A673 (cell line): ENCODE measurements around the gene POLDIP3.

Experiments
- CTCF ChIP-seq: fragments of 300-800, 200-600 bp; sonication (generic); conservative IDR thresholded peaks from 2 replicates; pipeline ENCODE4 v1.5.1; 2017; ENCODE audit warnings: low read depth, mild to moderate bottlenecking, antibody characterized with exemption, low read length, moderate library complexity, mixed read lengths
- EZH2 ChIP-seq: fragments of 200-600 bp; sonication (generic); IDR thresholded peaks from 2 replicates; pipeline ENCODE4 v1.6.1; 2017; ENCODE audit warnings: borderline replicate concordance, low read depth, mild to moderate bottlenecking, mixed read lengths, antibody characterized with exemption, low read length; ENCODE audit not compliant: poor library complexity, severe bottlenecking

- no peak for TF ChIP-seq CTCF
- no peak for TF ChIP-seq EZH2
Measured at GRCh38 chr22:42615092-42615859, 593 bp upstream of the POLDIP3 start.
